K562 (cell line): ENCODE data around the gene AGMO. TPM values are rescaled to one million over a fixed set of nuclear protein-coding genes. Genes with fewer than 3 reads are reported as not detected.

Source experiments
- ATAC-seq: fragments of 200-7000 bp; cut with Tn5 transposase; 3 replicates; pipeline ENCODE4 v1.9.1; 2020; ENCODE audit warnings: moderate library complexity
- BruUV-seq: library from RNA; stranded (reverse); fragments of 400-500 nt; replicated peaks from 2 replicates; lab custom pipeline; 2021; lab: Mats Ljungman, UMichigan
- CTCF ChIA-PET: fragments of 300-600 bp; formaldehyde crosslinking; extraction: SDS; loops from one replicate; lab custom pipeline; 2021; ENCODE audit warnings: low intra/inter-chr PET ratio; lab: Yijun Ruan, JAX
- POLR2A ChIA-PET: fragments of 300-600, 350-650 bp; sonication (Branson Sonifier 250); formaldehyde crosslinking; extraction: SDS; loops from one replicate; lab custom pipeline; 2021; ENCODE audit warnings: antibody characterized with exemption, inconsistent platforms; lab: Yijun Ruan, JAX
- DNase-seq, 4 experiments: peaks; one replicate each; pipeline versions ENCODE4 v3.0.0 to v3.0.0-alpha.2; 2011 to 2018; ENCODE audit warnings: low spot score in 3 of 4, mixed read lengths in 3 of 4; ENCODE audit errors: extremely low read depth in 1 of 4
- FAIRE-seq: peaks from 2 replicates; lab custom pipeline; 2011; peaks lifted over from hg19 to GRCh38; lab: Jason Lieb, UNC
- H2AFZ ChIP-seq: 2 replicates; pipeline ENCODE4 v1.6.0; 2011; ENCODE audit warnings: low read depth, low read length, control low read depth, inconsistent platforms
- H3K27ac ChIP-seq: fragments of 200-600 bp; 3 replicates; pipeline ENCODE4 v1.8.0; 2011; ENCODE audit warnings: low read depth, mild to moderate bottlenecking, control low read depth, inconsistent platforms, low read length, moderate library complexity, mixed read lengths; ENCODE audit errors: extremely low read depth
- H3K27me3 ChIP-seq, 2 experiments: fragments of 300-600 bp in 1 of 2; 2 replicates in 1 of 2; 3 replicates in 1 of 2; pipeline versions ENCODE4 v1.6.0 to v1.8.0; 2011; ENCODE audit warnings: inconsistent platforms in 2 of 2, low read length in 2 of 2, mild to moderate bottlenecking in 1 of 2, mixed read lengths in 1 of 2, moderate library complexity in 1 of 2; ENCODE audit not compliant: control insufficient read depth in 2 of 2, insufficient read depth in 2 of 2
- H3K36me3 ChIP-seq: fragments of 300-600 bp; 3 replicates; pipeline ENCODE4 v1.8.0; 2011; ENCODE audit warnings: mild to moderate bottlenecking, low read length, inconsistent platforms; ENCODE audit not compliant: control insufficient read depth, insufficient read depth
- H3K4me1 ChIP-seq, 2 experiments: fragments of 200-600 bp in 1 of 2; replicated peaks in 1 of 2; 2 replicates in 1 of 2; 3 replicates in 1 of 2; pipeline versions ENCODE4 v1.5.1 to v1.8.0; 2011; ENCODE audit warnings: inconsistent platforms in 2 of 2, low read length in 2 of 2, mild to moderate bottlenecking in 1 of 2, mixed read lengths in 1 of 2, moderate library complexity in 1 of 2; ENCODE audit not compliant: control insufficient read depth in 2 of 2, insufficient read depth in 2 of 2
- H3K4me2 ChIP-seq: 2 replicates; pipeline ENCODE4 v1.6.1; 2011; ENCODE audit warnings: low read length, control low read depth, inconsistent platforms, mixed read lengths; ENCODE audit not compliant: insufficient read depth
- H3K4me3 ChIP-seq: fragments of 200-600 bp; sonication (generic), shearing (Covaris generic); 2 replicates; pipeline ENCODE4 v1.5.1; 2016; ENCODE audit warnings: control low read depth, inconsistent platforms
- H3K79me2 ChIP-seq: fragments of 200-600 bp; 3 replicates; pipeline ENCODE4 v1.8.0; 2011; ENCODE audit warnings: low read length, inconsistent platforms; ENCODE audit not compliant: control insufficient read depth, insufficient read depth
- H3K9ac ChIP-seq, 2 experiments: 2 replicates each; pipeline versions ENCODE4 v1.6.0 to v1.6.1; 2011; ENCODE audit warnings: low read depth in 2 of 2, low read length in 2 of 2, control low read depth in 1 of 2, inconsistent platforms in 1 of 2, mild to moderate bottlenecking in 1 of 2, mixed read lengths in 1 of 2; ENCODE audit not compliant: insufficient read depth in 1 of 2
- H3K9me1 ChIP-seq: one replicate; pipeline ENCODE4 v1.6.0; 2011; ENCODE audit warnings: inconsistent platforms, mild to moderate bottlenecking, low read length, moderate library complexity; ENCODE audit not compliant: control insufficient read depth, insufficient read depth
- H3K9me3 ChIP-seq: replicated peaks from 2 replicates; pipeline ENCODE4 v1.5.1; 2011; ENCODE audit warnings: low read depth, low read length, inconsistent platforms; ENCODE audit not compliant: control insufficient read depth, insufficient read depth
- H4K20me1 ChIP-seq: replicated peaks from 2 replicates; pipeline ENCODE4 v1.6.1; 2011; ENCODE audit warnings: low read length, inconsistent platforms, mixed read lengths; ENCODE audit not compliant: control insufficient read depth, insufficient read depth
- HNRNPLL ChIP-seq: fragments of 200-400 bp; formaldehyde crosslinking; IDR thresholded peaks from 2 replicates; pipeline ENCODE4 v1.6.1; 2017; ENCODE audit warnings: low read length, low read depth, mild to moderate bottlenecking; ENCODE audit not compliant: poor library complexity, severe bottlenecking
- IRF2 ChIP-seq: sonication (generic); formaldehyde crosslinking; IDR thresholded peaks from 2 replicates; pipeline ENCODE4 v1.8.1; 2022; ENCODE audit warnings: mild to moderate bottlenecking, missing genetic modification reagents
- MTA2 ChIP-seq: fragments of 450-650 bp; IDR thresholded peaks from 2 replicates; pipeline ENCODE4 v1.6.1; 2016; ENCODE audit warnings: low read depth
- SMAD3 ChIP-seq: fragments of 450-650 bp; formaldehyde crosslinking; conservative IDR thresholded peaks from 2 replicates; pipeline ENCODE4 v1.4.0; 2020; ENCODE audit warnings: mild to moderate bottlenecking
- SNRNP70 ChIP-seq: fragments of 200-400 bp; formaldehyde crosslinking; optimal IDR thresholded peaks from 2 replicates; pipeline ENCODE3; 2017; ENCODE audit warnings: low read depth, low read length
- SUPT5H ChIP-seq: fragments of 450-650 bp; IDR thresholded peaks from 2 replicates; pipeline ENCODE4 v1.6.1; 2016
- ZKSCAN1 ChIP-seq: fragments of 150-350 bp; IDR thresholded peaks from 2 replicates; pipeline ENCODE4 v1.6.1; 2016; ENCODE audit warnings: low read depth, low read length
- ZNF165 ChIP-seq: fragments of 250-450 bp; sonication (Bioruptor Pico); IDR thresholded peaks from 2 replicates; pipeline ENCODE4 v1.4.0; 2020; ENCODE audit warnings: borderline replicate concordance
- ZNF699 ChIP-seq: fragments of 250-450 bp; sonication (Bioruptor Pico); IDR thresholded peaks from 2 replicates; pipeline ENCODE4 v1.8.0; 2021; ENCODE audit warnings: mild to moderate bottlenecking, moderate library complexity; ENCODE audit not compliant: insufficient replicate concordance
- ZSCAN29 ChIP-seq: fragments of 450-650 bp; IDR thresholded peaks from 2 replicates; pipeline ENCODE4 v1.6.1; 2017
- WGBS: fragments of 100-300 bp; shearing (Covaris generic); methylation state at CpG from one replicate; pipeline ENCODE4 v1.1.6; 2016; ENCODE audit warnings: low coverage, mixed read lengths; ENCODE audit not compliant: insufficient coverage; ENCODE audit errors: missing lambda C conversion rate; 5-methylcytosine and 5-hydroxymethylcytosine counted together
- in situ Hi-C: fragments of 300-500 bp; cut with MboI; formaldehyde crosslinking; loops from 4 replicates; pipeline ENCODE4 v1.15.0; 2018; ENCODE audit warnings: inconsistent platforms, mixed read lengths
- intact Hi-C: fragments of 100-400 bp; cut with micrococcal nuclease; formaldehyde crosslinking; loops from 2 replicates; pipeline ENCODE4 v1.14.2; 2022
- polyA plus RNA-seq, 8 experiments: library from polyadenylated mRNA; depleted of rRNA in 4 of 8; stranded (reverse) in 5 of 8; unstranded in 3 of 8; fragments of >200 nt; fragmentation: Nextera tagmentation in 2 of 8; fragmentation: Illumina TruSeq in 1 of 8; extraction: Ambion mirVana in 2 of 8; extraction: Trizol in 1 of 8; gene quantifications; 2 replicates each; pipeline versions ENCODE4 v1.2.1 to v1.2.3, GENCODE V29; 2011 to 2014; ENCODE audit warnings: inconsistent platforms in 1 of 8, missing spikeins in 1 of 8
- total RNA-seq, 7 experiments: library from RNA; depleted of rRNA in 6 of 7; stranded (reverse); fragments of >200 nt in 6 of 7; fragmentation: Illumina TruSeq in 2 of 7; extraction: Trizol in 2 of 7; gene quantifications; 2 replicates each; pipeline versions ENCODE4 v1.2.1 to v1.2.3, GENCODE V29; 2011 to 2021; ENCODE audit warnings: low replicate concordance in 1 of 7
- TF ChIP-seq, protein P1 (sequence below): fragments of 250-450 bp; sonication (Bioruptor Pico); IDR thresholded peaks from 2 replicates; pipeline ENCODE4 v1.5.0; 2021
- TF ChIP-seq, protein P2 (sequence below): fragments of 250-450 bp; sonication (Bioruptor Pico); IDR thresholded peaks from 2 replicates; pipeline ENCODE4 v1.8.0; 2021; ENCODE audit warnings: borderline replicate concordance, mild to moderate bottlenecking, moderate library complexity; ENCODE audit not compliant: poor library complexity, severe bottlenecking

Gene AGMO
- total and polyA plus RNA-seq, 9 of the 15 experiments (the other 6 are each of a cell fraction or from before 2014, with no cell fraction given) = 0.30 to 1.4 (median 0.69) TPM; not detected in 1

DNA sequence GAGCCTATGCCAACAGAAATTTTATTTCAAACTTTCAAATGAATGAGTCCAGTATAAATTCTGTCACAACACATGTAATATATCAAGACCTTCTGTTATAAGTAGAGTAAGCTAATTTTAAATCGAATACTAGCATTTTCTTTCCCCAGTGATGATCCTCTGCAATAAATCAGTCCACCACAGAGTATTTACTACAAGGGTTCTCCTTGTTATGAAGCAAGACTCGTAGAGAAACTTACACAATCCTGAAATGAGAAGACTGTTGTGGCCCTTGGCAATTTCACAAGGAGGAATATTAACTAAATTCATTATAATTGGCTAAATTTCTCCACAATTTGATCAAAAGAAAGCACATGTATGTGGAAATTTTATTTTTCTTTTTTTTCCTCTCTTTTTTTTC, 346.8 kb downstream of the AGMO start:
- ATAC-seq = no peak
- ChIA-PET CTCF (no interaction called here), POLR2A (no interaction called here)
- Histone ChIP-seq H3K36me3 (no peaks in the 10 kb centered on the region), H4K20me1 (no peaks in the 10 kb centered on the region), H3K4me1 (no peaks in the 10 kb centered on the region), H3K27ac (no peak overlapping the region), H3K4me3 (no peak overlapping the region), H3K9me3 (0 out of 2 replicates have a peak, but pooled peaks cover 2% of the 10 kb centered on the region), H3K9me1 (no peaks in the 10 kb centered on the region), H3K27me3 (no peaks in the 10 kb centered on the region), H3K9ac (no peak overlapping the region), H2AFZ (no peak overlapping the region), H3K4me2 (no peak overlapping the region), H3K79me2 (no peaks in the 10 kb centered on the region)
- no peak for DNase-seq
- BruUV-seq = no TSS peak
- intact Hi-C loops = no loop called here
- in situ Hi-C loops = no loop called here
- 0% methylated on average over 2 of the region's 2 CpGs for WGBS
- TF ChIP-seq IRF2 (CRISPR knock-in tag) (no peak), ZNF165 (CRISPR knock-in tag) (no peak), ZNF699 (no peak), SUPT5H (no peak), SNRNP70 (no peak), MTA2 (no peak), ZKSCAN1 (no peak), HNRNPLL (no peak), ZSCAN29 (no peak), SMAD3 (CRISPR knock-in tag) (no peak)
- TF ChIP-seq, protein P1, sequence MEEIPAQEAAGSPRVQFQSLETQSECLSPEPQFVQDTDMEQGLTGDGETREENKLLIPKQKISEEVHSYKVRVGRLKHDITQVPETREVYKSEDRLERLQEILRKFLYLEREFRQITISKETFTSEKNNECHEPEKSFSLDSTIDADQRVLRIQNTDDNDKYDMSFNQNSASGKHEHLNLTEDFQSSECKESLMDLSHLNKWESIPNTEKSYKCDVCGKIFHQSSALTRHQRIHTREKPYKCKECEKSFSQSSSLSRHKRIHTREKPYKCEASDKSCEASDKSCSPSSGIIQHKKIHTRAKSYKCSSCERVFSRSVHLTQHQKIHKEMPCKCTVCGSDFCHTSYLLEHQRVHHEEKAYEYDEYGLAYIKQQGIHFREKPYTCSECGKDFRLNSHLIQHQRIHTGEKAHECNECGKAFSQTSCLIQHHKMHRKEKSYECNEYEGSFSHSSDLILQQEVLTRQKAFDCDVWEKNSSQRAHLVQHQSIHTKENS = no peak
- TF ChIP-seq, protein P2, sequence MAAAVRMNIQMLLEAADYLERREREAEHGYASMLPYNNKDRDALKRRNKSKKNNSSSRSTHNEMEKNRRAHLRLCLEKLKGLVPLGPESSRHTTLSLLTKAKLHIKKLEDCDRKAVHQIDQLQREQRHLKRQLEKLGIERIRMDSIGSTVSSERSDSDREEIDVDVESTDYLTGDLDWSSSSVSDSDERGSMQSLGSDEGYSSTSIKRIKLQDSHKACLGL (CRISPR knock-in tag) = no peak
- FAIRE-seq = no peak
